CMK (cell line): Measurements from ENCODE around the gene ISLR2.

Experiments
- DNase-seq: peaks from one replicate; pipeline ENCODE4 v3.0.0-alpha.2; 2010; ENCODE audit warnings: low read depth

The ISLR2 gene

DNA sequence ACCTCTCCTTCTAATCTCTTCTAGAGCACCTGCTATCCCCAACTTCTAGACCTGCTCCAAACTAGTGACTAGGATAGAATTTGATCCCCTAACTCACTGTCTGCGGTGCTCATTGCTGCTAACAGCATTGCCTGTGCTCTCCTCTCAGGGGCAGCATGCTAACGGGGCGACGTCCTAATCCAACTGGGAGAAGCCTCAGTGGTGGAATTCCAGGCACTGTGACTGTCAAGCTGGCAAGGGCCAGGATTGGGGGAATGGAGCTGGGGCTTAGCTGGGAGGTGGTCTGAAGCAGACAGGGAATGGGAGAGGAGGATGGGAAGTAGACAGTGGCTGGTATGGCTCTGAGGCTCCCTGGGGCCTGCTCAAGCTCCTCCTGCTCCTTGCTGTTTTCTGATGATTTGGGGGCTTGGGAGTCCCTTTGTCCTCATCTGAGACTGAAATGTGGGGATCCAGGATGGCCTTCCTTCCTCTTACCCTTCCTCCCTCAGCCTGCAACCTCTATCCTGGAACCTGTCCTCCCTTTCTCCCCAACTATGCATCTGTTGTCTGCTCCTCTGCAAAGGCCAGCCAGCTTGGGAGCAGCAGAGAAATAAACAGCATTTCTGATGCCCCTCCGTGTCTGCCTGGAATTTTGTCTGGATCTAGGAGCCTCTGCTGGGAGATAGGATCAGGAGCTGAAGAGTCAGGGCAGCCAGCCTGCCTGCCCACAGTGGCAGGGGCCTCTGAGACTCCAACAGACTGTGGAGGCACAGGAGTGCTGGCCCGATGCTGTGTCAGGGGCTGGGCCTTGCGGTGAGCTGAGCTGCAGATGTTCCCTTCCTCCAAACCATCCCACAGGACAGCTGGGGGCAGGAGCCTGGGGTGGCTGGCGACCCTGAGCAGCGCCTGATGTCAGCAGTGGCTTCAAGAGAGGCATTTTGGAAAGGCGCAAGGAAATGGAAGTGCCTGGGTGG, 46.2 kb downstream of the ISLR2 start:
- DNase-seq, result no peak

DNA sequence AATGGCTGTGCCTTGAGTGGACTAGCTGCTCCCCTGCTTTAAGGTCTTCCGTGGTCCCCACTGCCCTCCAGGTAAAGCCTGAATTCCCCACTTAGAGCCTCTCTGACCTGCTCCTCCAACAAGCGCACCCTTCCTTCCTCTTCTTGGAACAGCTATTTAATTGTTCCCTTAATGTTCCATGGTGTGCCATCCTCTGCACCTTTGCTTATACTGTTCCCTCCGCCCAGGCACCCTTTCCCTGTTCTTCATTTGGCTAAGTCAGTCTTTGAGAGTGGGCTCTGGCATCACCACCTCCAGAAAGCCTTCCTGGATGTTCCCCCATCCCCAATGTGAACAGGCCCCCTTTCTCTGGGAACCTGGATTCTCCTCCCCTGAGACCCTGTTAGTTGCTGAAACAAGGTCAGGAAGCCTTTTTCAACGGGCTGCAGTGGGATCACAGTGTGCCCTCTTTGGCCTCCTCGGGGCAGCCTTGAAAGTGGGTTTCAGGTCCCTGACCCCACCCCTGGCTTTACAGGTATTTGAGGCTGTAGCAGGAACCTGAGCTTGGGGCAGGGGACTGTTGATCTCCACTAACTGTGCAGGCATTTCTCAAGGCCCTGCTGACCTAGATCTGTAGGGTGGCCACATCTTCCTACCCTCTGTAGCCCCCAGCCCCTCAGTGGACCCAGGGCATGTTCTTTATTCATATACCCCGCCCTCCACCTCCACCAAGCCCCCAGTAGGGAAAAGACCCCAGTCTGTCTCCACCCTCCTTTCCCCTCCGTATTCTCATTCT, 48.1 kb downstream of the ISLR2 start:
- DNase-seq, result no peak

DNA sequence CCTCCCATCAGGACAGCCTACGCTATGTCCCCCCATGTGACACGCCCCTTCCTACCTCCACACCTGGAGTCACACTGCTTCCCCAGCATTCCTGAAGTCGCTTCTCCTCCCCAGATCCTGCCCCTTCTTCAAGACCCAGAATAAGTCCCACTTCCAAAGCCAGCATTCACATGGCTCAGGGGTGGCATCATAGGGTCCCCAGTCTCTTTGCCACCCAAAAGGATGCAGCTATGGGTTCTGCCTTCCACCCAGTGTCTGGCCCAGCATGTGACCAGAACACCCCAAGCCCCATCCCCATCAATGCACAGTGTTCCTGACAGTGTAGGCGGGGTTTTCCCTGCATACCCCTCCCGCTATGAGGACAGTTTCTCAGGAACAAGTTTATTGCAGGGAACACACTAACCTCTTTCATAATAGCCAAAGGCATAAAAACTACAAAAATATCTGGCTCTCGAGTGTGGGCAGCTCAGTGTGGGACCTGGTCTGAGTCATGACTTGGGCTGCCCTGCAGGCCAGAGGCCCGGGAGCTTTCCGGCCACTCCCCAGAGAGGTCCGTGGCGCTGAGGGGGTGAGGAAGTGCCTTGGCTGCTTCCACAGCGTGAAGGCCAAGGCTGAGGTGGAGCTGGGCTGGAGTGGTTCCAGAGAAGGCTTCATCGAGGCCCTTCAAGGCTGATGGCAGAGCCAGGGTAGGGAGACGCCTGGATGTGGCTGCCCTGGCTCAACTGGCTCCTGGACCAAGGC, 48.9 kb downstream of the ISLR2 start:
- no peak for DNase-seq

DNA sequence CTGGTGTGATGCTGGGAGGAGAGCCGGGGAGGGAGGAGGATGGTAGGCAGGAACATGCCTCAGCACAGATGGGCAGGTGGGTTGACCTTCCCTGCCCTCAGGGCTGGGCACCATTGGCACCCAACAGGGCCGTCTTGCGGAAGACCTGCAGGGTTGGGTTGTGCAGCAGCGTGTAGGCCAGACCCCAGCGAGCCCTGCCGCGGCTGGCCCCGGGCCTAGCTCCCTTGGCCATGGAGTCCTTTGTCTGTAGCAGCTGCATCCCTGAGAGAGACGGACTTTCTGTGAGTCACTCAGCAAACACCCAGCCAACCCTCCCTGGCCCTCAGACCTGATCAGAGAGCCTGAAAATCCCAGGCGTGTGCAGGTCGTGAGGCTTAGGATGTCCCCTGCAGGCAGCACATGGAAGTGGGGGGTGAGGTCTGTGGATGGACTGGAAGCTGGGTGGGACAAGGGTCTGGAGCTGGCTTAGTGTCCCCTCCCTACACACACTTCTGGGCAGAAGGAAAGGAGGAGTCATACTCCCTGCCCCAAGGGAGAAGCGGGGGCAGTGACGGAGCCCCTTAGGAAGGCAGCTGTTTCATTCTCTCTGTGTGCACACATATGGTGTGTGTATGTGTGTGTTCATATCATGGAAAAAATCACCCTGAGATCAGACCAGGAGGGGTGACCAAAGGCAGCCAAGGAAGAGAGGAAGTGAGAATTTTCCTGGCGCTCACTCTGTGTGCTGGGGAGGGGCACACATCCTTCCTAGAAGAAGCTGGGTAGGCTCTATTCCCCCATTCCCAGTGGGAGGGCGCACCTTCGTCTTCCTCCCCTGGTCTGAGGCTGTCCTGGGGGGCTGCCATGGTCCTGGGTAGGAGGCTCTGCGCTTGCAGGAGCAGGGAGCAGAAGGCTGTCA, 49.8 kb downstream of the ISLR2 start:
- DNase-seq, result no peak

DNA sequence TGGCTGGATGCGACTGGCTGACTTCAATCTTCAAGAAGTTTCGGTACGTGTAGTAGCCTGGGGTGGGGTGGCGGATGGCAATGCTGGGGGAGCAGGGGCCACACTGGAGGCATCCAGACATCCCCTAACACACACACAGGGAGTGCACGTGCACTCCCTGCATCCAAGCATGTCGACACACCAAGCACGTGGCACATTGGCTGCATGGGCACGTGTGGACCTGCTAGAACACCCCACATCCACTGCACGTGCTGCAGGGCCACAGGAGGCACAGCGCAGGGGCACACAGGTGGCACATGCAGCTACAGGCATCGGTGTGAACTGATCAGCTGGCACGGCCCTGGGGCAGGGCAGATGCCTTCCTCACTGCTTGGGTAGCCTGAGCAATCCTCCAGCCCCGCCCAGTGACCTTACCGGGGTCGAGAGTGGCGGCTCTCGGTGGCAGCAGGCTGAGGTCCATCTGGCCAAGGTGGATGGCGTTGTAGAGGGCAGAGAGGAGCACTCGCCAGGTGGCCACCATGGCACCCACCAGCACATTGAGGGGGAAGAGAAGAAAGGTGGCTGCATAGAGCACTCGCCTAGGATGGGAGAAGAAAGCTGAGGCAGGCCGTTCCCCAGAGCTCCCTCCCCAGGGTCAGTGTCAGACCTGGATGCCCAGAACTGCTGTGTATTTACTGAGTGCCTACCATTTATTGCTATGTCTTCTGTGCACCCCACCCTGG, 50.7 kb downstream of the ISLR2 start:
- no peak for DNase-seq

DNA sequence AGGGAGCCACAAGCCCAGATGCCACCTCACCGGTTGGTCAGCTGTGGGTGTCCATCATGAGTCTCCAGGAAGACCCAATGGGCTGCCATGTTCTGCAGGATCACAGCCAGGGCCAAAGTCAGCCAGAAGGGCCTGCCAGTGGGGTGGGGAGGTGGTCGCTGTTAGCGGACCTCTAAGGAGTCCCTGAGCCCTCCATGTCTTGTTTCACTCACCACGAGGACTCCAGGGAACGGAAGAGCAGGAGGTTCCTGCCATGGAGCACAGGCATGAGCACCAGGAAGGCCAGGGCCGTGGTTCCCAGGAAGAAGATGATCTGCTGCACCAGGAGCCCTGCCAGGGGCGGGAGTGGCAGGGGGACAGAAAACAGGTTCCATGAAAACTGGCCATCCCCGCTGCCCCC, 51.7 kb downstream of the ISLR2 start:
- no peak for DNase-seq

DNA sequence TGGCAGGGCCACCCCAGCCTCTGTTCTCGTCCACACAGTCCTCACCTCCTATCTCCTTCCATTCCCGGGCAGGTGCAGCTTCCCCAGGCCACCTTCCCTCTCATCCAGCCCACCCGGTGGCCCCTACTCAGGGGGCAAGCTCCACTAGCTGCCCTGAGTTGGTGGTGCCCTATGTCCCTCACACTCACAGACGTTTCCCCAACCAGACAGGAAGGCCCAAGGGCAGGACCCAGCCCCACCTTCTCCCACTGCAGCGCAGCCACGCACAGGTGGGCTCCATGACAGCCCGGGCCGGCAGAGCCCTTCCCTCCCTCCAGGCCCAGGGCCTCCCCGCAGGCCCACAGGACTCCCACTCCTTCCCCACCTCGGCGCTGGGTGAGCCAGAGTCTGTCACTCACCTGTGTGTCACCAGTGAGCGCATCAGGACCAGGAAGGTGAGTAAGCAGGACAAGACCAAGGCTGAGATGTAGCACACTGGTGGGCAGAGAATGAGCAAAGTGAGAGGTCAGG, 54.3 kb downstream of the ISLR2 start:
- DNase-seq, result no peak

DNA sequence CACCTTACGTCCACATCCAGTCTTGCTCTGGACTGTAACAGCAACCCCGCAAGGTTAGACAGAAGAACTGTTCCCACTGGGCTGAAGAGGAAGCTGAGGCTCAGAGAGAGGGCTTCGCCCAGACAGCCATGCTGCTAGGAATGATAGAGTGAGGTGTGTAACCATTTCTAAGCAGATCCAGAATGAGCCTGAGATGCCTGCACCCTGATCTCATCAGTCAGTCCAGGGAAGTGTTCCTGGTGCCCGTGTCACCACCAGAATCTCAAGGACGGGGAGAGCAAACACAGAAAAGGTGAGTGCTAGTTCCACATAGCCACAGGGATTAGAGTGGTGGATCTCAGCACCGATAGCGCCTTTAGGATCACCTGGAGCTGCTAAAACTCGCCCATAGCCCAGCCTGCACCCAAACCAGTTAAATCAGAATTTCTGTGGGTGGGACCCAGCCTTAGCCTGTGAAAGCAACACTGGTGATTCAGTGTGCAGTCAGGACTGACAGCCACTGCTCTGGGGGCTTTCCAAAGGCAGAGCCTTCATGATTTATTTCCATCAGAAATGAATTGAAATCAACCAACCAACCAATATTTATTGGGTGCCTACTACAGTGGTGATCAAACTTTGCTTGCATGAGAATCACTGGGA, 55.4 kb downstream of the ISLR2 start:
- no peak for DNase-seq
